Measurements from ENCODE around the gene CUX1. TPM values are rescaled to one million over a fixed set of nuclear protein-coding genes. Genes with fewer than 3 reads are reported as not detected.

Gene CUX1
- 10 to 100 TPM; 40.8 to 62.1 (median 43.8) TPM for total RNA-seq

- intact Hi-C loops (cut with DNase I; ENCODE audit: low total_unique reads), result loop anchor here (10.0 kb wide), 1 partner anchor 417 kb away; no protein-coding TSS in a partner anchor
- TF ChIP-seq POLR2A (IDR thresholded peaks at IDR 0.05), result no peak
- TF ChIP-seq, protein P1, sequence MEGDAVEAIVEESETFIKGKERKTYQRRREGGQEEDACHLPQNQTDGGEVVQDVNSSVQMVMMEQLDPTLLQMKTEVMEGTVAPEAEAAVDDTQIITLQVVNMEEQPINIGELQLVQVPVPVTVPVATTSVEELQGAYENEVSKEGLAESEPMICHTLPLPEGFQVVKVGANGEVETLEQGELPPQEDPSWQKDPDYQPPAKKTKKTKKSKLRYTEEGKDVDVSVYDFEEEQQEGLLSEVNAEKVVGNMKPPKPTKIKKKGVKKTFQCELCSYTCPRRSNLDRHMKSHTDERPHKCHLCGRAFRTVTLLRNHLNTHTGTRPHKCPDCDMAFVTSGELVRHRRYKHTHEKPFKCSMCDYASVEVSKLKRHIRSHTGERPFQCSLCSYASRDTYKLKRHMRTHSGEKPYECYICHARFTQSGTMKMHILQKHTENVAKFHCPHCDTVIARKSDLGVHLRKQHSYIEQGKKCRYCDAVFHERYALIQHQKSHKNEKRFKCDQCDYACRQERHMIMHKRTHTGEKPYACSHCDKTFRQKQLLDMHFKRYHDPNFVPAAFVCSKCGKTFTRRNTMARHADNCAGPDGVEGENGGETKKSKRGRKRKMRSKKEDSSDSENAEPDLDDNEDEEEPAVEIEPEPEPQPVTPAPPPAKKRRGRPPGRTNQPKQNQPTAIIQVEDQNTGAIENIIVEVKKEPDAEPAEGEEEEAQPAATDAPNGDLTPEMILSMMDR (IDR thresholded peaks at IDR 0.05), result no peak
- 19 to 33% methylated on average over 24 to 38 of the region's 49 CpGs for WGBS, 2 donors
- DNase-seq (ENCODE audit: low spot score in 2 of 2), result peak in 1 of 2 donors; percentile 87
- peak within 1 kb of the TSS; percentile 59 for H3K4me3 ChIP-seq (ENCODE audit: low read depth, poor library complexity, severe bottlenecking)
Measured at GRCh38 chr7:101817471-101818286, at the start of gene CUX1. Gene CUX1 (plus strand): TSS chr7:101817626. CDS start chr7:101817640, 14 bp downstream.

DNA sequence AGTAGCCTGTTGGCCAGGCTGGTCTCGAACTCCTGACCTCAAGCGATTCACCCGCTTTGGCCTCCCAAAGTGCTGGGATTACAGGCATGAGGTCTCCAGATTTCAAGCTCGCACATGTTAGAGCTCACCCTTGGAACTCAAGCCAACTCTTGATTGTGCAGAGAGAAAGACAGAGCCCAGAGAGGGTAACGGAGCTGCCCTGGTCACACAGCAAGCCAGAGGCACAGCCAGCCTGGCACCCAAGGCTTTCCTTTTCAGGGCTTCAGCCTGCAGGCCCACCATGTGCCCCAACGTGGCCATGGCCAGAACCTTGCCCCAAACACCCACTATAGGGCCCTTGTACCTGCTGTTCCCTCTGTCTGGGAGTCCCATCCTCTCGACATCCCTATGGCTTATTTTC is 49.1 kb upstream of the CUX1 start:
- 91 to 93% methylated on average over 7 of the region's 7 CpGs for WGBS, 2 donors

DNA sequence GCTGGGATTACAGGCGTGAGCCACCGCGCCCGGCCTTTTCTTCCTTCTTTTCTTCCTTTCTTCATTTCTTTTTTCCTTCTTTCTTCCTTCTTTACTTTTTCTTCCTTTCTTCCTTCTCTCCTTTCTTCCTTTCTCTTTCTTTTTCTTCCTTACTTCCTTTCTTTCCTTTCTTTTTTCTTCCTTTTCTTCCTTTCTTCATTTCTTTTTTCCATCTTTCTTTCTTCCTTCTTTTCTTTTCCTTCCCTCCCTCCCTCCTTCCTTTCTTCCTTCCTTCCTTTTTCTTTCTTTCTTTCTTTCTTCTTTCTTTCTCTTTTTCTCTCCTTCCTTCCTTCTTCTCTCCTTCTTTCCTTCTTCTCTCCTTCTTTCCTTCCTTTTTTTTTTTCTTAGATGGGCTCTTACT is 47.0 kb upstream of the CUX1 start:
- 98 to 100% methylated on average over 4 of the region's 4 CpGs for WGBS, 2 donors
- intact Hi-C loops (cut with DNase I; ENCODE audit: low total_unique reads), result no loop called here
- no peak for DNase-seq (ENCODE audit: low spot score in 2 of 2)
- TF ChIP-seq, protein P1 (IDR thresholded peaks at IDR 0.05), result no peak
- no peak for TF ChIP-seq POLR2A (IDR thresholded peaks at IDR 0.05)
- H3K4me3 ChIP-seq (ENCODE audit: low read depth, poor library complexity, severe bottlenecking), result no peak overlapping the region

More for the DNA sequence above, 49.1 kb upstream of the CUX1 start:
- no peak for DNase-seq (ENCODE audit: low spot score in 2 of 2)
- H3K4me3 ChIP-seq (ENCODE audit: low read depth, poor library complexity, severe bottlenecking), result no peak overlapping the region
- TF ChIP-seq POLR2A (IDR thresholded peaks at IDR 0.05), result no peak
- TF ChIP-seq, protein P1 (IDR thresholded peaks at IDR 0.05), result no peak
- intact Hi-C loops (cut with DNase I; ENCODE audit: low total_unique reads), result no loop called here

DNA sequence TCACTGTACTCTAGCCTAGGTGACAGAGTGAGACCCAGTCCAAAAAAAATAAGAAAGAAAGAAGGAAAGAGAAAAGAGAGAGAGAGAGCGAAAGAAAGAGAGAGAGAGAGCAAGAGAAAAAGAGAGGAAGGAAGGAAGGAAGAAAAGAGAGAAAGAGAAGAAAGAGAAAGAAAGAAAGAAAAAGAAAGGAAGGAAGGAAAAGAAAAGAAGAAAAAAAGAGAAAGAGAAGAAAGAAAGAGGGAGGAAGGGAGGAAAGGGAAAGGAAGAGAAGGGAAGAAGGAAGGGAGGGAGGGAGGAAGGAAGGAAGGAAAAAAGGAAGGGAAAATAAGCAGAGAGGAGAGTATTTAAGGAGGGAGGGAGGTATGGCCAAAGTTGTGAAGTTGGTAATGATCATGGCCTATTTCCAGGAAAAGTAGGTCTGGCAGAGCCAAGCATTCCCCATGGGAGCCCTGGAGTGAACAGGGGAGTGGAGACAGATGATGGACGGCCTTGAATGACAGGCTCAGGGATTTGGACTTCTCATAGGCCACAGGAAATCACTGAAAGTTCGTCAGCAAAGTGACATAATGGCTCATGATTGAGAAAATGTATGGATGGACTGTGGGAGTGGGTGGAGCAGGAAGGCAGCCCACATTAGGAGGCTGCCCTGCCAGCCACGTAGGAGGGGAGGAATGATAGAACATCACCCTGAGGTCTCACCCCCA is 44.8 kb upstream of the CUX1 start:
- WGBS, 2 donors, result 50 to 63% methylated on average over 4 of the region's 4 CpGs

DNA sequence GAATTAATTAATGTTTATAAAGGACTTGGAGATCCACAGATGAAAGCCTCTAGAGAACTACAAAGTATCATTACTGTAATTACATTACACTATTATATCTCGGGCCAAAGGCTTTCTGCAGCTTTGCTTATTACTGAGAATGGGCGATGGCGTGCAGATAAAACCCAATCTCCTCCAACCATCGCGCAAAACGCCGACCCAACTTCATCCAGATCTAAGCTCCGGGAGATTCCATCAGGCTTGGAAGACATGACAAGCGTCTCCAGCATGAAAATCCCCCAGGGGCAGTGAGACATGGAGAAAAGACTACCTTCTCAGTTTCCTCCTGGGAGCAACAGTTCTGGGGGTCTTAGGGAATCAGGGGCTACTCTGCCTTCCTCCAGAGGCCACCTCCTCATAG is 42.2 kb upstream of the CUX1 start:
- DNase-seq (ENCODE audit: low spot score in 2 of 2), result no peak
- H3K4me3 ChIP-seq (ENCODE audit: low read depth, poor library complexity, severe bottlenecking), result no peak overlapping the region
- intact Hi-C loops (cut with DNase I; ENCODE audit: low total_unique reads), result no loop called here
- TF ChIP-seq, protein P1 (IDR thresholded peaks at IDR 0.05), result no peak
- TF ChIP-seq POLR2A (IDR thresholded peaks at IDR 0.05), result no peak
- 88 to 94% methylated on average over 9 of the region's 9 CpGs for WGBS, 2 donors

More for the DNA sequence above, 44.8 kb upstream of the CUX1 start:
- intact Hi-C loops (cut with DNase I; ENCODE audit: low total_unique reads), result no loop called here
- no peak for TF ChIP-seq POLR2A (IDR thresholded peaks at IDR 0.05)
- TF ChIP-seq, protein P1 (IDR thresholded peaks at IDR 0.05), result no peak
- no peak overlapping the region for H3K4me3 ChIP-seq (ENCODE audit: low read depth, poor library complexity, severe bottlenecking)
- no peak for DNase-seq (ENCODE audit: low spot score in 2 of 2)

Measured in lower leg skin (tissue), 4 donors.